Measurements from ENCODE around the gene VHLL. TPM values are rescaled to one million over a fixed set of nuclear protein-coding genes. Genes with fewer than 3 reads are reported as not detected.

Gene VHLL
- total RNA-seq, 1 experiment from 2014 or later, result not detected

- in situ Hi-C loops (cut with HindIII; ENCODE audit: low pct_unique_long_range_greater_than_20kb, low sequenced_read_pairs), result no loop called here
- DNase-seq (ENCODE audit: low read depth, low spot score), result no peak
Measured at GRCh38 chr1:156270314-156270713, 28.8 kb downstream of the VHLL start.

- DNase-seq (ENCODE audit: low read depth, low spot score), result no peak
- in situ Hi-C loops (cut with HindIII; ENCODE audit: low pct_unique_long_range_greater_than_20kb, low sequenced_read_pairs), result no loop called here
Measured at GRCh38 chr1:156268336-156268735, 30.8 kb downstream of the VHLL start.

- in situ Hi-C loops (cut with HindIII; ENCODE audit: low pct_unique_long_range_greater_than_20kb, low sequenced_read_pairs), result no loop called here
- no peak for DNase-seq (ENCODE audit: low read depth, low spot score)
Measured at GRCh38 chr1:156266051-156266450, 33.1 kb downstream of the VHLL start.

- DNase-seq (ENCODE audit: low read depth, low spot score), result no peak
- in situ Hi-C loops (cut with HindIII; ENCODE audit: low pct_unique_long_range_greater_than_20kb, low sequenced_read_pairs), result no loop called here
Measured at GRCh38 chr1:156263288-156263655, 35.8 kb downstream of the VHLL start.

GRCh38 chr1:156262461-156263287, 36.4 kb downstream of the VHLL start:
- in situ Hi-C loops (cut with HindIII; ENCODE audit: low pct_unique_long_range_greater_than_20kb, low sequenced_read_pairs), result no loop called here
- no peak for DNase-seq (ENCODE audit: low read depth, low spot score)

GRCh38 chr1:156260896-156261295, 38.2 kb downstream of the VHLL start:
- in situ Hi-C loops (cut with HindIII; ENCODE audit: low pct_unique_long_range_greater_than_20kb, low sequenced_read_pairs), result no loop called here
- peak; percentile 65 for DNase-seq (ENCODE audit: low read depth, low spot score)

- in situ Hi-C loops (cut with HindIII; ENCODE audit: low pct_unique_long_range_greater_than_20kb, low sequenced_read_pairs), result no loop called here
- DNase-seq (ENCODE audit: low read depth, low spot score), result no peak
Measured at GRCh38 chr1:156259805-156260204, 39.3 kb downstream of the VHLL start.

- DNase-seq (ENCODE audit: low read depth, low spot score), result no peak
Measured at GRCh38 chr1:156258859-156259258, 40.2 kb downstream of the VHLL start.

GRCh38 chr1:156257711-156258110, 41.4 kb downstream of the VHLL start:
- DNase-seq (ENCODE audit: low read depth, low spot score), result no peak
- in situ Hi-C loops (cut with HindIII; ENCODE audit: low pct_unique_long_range_greater_than_20kb, low sequenced_read_pairs), result no loop called here

More at GRCh38 chr1:156258859-156259258, 40.2 kb downstream of the VHLL start:
- in situ Hi-C loops (cut with HindIII; ENCODE audit: low pct_unique_long_range_greater_than_20kb, low sequenced_read_pairs), result no loop called here

- in situ Hi-C loops (cut with HindIII; ENCODE audit: low pct_unique_long_range_greater_than_20kb, low sequenced_read_pairs), result no loop called here
- no peak for DNase-seq (ENCODE audit: low read depth, low spot score)
Measured at GRCh38 chr1:156253634-156254033, 45.5 kb downstream of the VHLL start.

- no peak for DNase-seq (ENCODE audit: low read depth, low spot score)
Measured at GRCh38 chr1:156251527-156251926, 47.6 kb downstream of the VHLL start.

GRCh38 chr1:156249593-156249992, 49.5 kb downstream of the VHLL start:
- no peak for DNase-seq (ENCODE audit: low read depth, low spot score)
- in situ Hi-C loops (cut with HindIII; ENCODE audit: low pct_unique_long_range_greater_than_20kb, low sequenced_read_pairs), result no loop called here

More at GRCh38 chr1:156251527-156251926, 47.6 kb downstream of the VHLL start:
- in situ Hi-C loops (cut with HindIII; ENCODE audit: low pct_unique_long_range_greater_than_20kb, low sequenced_read_pairs), result no loop called here

Other genes starting within 250 kb of the VHLL start
- gene UBQLN4, start 245.5 kb downstream of the VHLL start, total RNA-seq (2014; rRNA removed; shearing (Covaris generic)), result 22.7 and 23.3 TPM in 2 replicates
- 56.1 and 61.7 TPM in 2 replicates for gene LAMTOR2, start 244.5 kb downstream of the VHLL start, total RNA-seq (2014; rRNA removed; shearing (Covaris generic))
- not detected in 2 replicates for gene RAB25, start 238.1 kb downstream of the VHLL start, total RNA-seq (2014; rRNA removed; shearing (Covaris generic))
- 3.0 and 3.4 TPM in 2 replicates for gene MEX3A, start 216.8 kb downstream of the VHLL start, total RNA-seq (2014; rRNA removed; shearing (Covaris generic))
- gene LMNA, start 184.6 kb downstream of the VHLL start, total RNA-seq (2014; rRNA removed; shearing (Covaris generic)), result 515 and 576 TPM in 2 replicates
- gene SEMA4A, start 145.7 kb downstream of the VHLL start, total RNA-seq (2014; rRNA removed; shearing (Covaris generic)), result 0.11 and 1.3 TPM in 2 replicates
- gene SLC25A44, start 105.2 kb downstream of the VHLL start, total RNA-seq (2014; rRNA removed; shearing (Covaris generic)), result 26.0 and 26.6 TPM in 2 replicates
- 60.3 and 64.4 TPM in 2 replicates for gene PMF1, start 86.3 kb downstream of the VHLL start, total RNA-seq (2014; rRNA removed; shearing (Covaris generic))
- 0.48 TPM in 1 of 2 replicates, not detected in the other for gene BGLAP, start 57.1 kb downstream of the VHLL start, total RNA-seq (2014; rRNA removed; shearing (Covaris generic))
- 0.13 and 0.32 TPM in 2 replicates for gene PAQR6, start 51.3 kb downstream of the VHLL start, total RNA-seq (2014; rRNA removed; shearing (Covaris generic))
- gene SMG5, start 16.5 kb downstream of the VHLL start, total RNA-seq (2014; rRNA removed; shearing (Covaris generic)), result 77.5 and 80.5 TPM in 2 replicates
- gene TMEM79, start 15.0 kb downstream of the VHLL start, total RNA-seq (2014; rRNA removed; shearing (Covaris generic)), result 0.96 and 1.0 TPM in 2 replicates
- gene GLMP, start 3.6 kb downstream of the VHLL start, total RNA-seq (2014; rRNA removed; shearing (Covaris generic)), result 408 and 450 TPM in 2 replicates
- 507 and 520 TPM in 2 replicates for gene CCT3, start 39.0 kb upstream of the VHLL start, total RNA-seq (2014; rRNA removed; shearing (Covaris generic))
- 1.3 and 3.0 TPM in 2 replicates for gene TSACC, start 39.2 kb upstream of the VHLL start, total RNA-seq (2014; rRNA removed; shearing (Covaris generic))
- gene RHBG, start 69.9 kb upstream of the VHLL start, total RNA-seq (2014; rRNA removed; shearing (Covaris generic)), result not detected in 2 replicates
- gene MEF2D, start 201.5 kb upstream of the VHLL start, total RNA-seq (2014; rRNA removed; shearing (Covaris generic)), result 19.6 and 19.9 TPM in 2 replicates

Measured in SK-MEL-5 (cell line).